Psoas muscle (tissue), 8 donors: ENCODE data around the gene APOL5. TPM values are rescaled to one million over a fixed set of nuclear protein-coding genes. Genes with fewer than 3 reads are reported as not detected.

Source experiments
- ATAC-seq, 4 donors: fragments of 200-7000 bp; cut with Tn5 transposase; one replicate each; pipeline ENCODE4 v1.9.1; 2020; ENCODE audit warnings: moderate library complexity in 3 of 4, mild to moderate bottlenecking in 2 of 4
- DNase-seq, 2 donors: peaks; one replicate each; pipeline ENCODE4 v3.0.0-alpha.2; 2020
- H3K27ac ChIP-seq: fragments of 200-600 bp; one replicate; pipeline ENCODE4 v1.8.0; 2022
- H3K27me3 ChIP-seq, 3 donors: fragments of 200-600 bp in 1 of 3; one replicate each; pipeline versions ENCODE4 v1.6.1 to v1.8.0; 2013 to 2022; ENCODE audit warnings: low read length in 2 of 3, mild to moderate bottlenecking in 2 of 3, moderate library complexity in 1 of 3; ENCODE audit not compliant: insufficient read depth in 3 of 3
- H3K36me3 ChIP-seq, 2 donors: fragments of 200-600 bp in 1 of 2; one replicate each; pipeline versions ENCODE4 v1.6.1 to v1.8.0; 2013 to 2022; ENCODE audit warnings: low read depth in 1 of 2, mild to moderate bottlenecking in 1 of 2, moderate library complexity in 1 of 2; ENCODE audit not compliant: insufficient read depth in 1 of 2
- H3K4me1 ChIP-seq: fragments of 200-600 bp; one replicate; pipeline ENCODE4 v1.8.0; 2022
- H3K4me3 ChIP-seq: fragments of 200-600 bp; one replicate; pipeline ENCODE4 v1.8.0; 2022; ENCODE audit warnings: mild to moderate bottlenecking
- H3K9me3 ChIP-seq: fragments of 200-600 bp; one replicate; pipeline ENCODE4 v1.8.0; 2022
- WGBS, 3 donors: extraction: QIAGEN DNeasy Blood & Tissue Kit; methylation state at CpG; one replicate each; pipeline versions ENCODE4 v1.1.6 to v1.1.7; 2013; 5-methylcytosine and 5-hydroxymethylcytosine counted together
- intact Hi-C, 2 donors: fragments of 100-400 bp; cut with DNase I; formaldehyde crosslinking; loops; one replicate each; pipeline versions ENCODE4 v1.11.0 to v1.14.2; 2022
- polyA plus RNA-seq, 3 donors: library from polyadenylated mRNA; stranded (reverse); fragments of 200-250 nt; gene quantifications; one replicate each; pipeline ENCODE4 v1.2.3, GENCODE V29; 2013
- total RNA-seq, 4 donors: library from RNA; stranded (reverse); fragmentation: NEBNext Ultra II Directional in 2 of 4; extraction: Animal tissue kit (Norgen Biotek cat#: 25700) in 2 of 4; gene quantifications; one replicate each; pipeline versions ENCODE4 v1.2.1 to v1.2.4, GENCODE V29; 2021 to 2023
- TF ChIP-seq, protein P1 (sequence below): fragments of 200-600 bp; IDR thresholded peaks from one replicate; pipeline ENCODE4 v1.8.0; 2022; ENCODE audit warnings: antibody characterized with exemption
- donor health status: healthy with polysubstance abuse.
- donor health status: DM: no; HTN: no; CAD: no; lungs with moderate emphysema.
- donor health status: Bipolar disorder and iron deficiency.
- donor health status: healthy.
- donor health status: DM: yes; HTN: yes; CAD: no.
- donor health status: DM: no; HTN: no; CAD: no.
- donor health status: DM: no; HTN: no; CAD: no.
- donor health status: DM: yes; HTN: yes; CAD: no.

APOL5 gene
- total and polyA plus RNA-seq, 7 donors = 0.04 to 0.45 (median 0.10) TPM; not detected in 3

DNA sequence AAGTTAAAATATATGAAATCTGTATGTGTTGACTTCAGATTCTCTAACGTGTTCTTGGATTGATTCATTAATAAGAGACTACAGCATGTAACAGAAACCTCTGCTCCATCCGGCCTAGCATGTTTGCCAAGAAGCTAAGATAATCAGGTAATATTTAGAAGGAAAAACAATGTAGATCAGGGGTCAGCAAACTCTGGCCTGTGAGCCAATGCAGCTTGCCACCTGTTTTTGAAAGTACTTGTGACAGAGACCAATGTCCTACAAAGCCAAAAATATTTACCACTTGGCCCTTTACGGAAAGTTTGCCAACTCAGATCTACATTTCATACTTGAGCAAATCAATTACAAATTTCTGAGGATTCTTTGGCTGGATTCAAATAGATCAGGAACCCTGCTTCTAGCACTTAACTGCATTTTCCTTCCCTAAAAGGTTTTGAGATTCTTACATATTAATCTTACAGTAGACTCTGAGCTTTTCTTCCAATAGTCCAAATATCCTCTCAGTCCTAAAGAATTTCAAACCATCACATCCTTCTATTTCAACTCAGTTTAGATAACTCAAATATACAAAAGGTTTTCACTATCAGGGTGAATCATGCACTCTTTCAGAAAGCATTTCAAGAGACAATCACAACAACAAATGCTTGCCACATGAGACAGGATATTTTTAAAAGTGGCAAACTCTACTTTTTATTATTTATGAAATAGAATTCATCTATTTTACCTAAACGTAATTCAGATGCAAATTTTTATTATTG lies 29.5 kb downstream of the APOL5 start:
- peak overlapping the region; percentile 58 for H3K27ac ChIP-seq
- H3K9me3 ChIP-seq = no peaks in the 10 kb centered on the region
- H3K4me1 ChIP-seq = peaks cover 57% of the 10 kb centered on the region
- DNase-seq (no peak), ATAC-seq (peak in 1 of 4 donors; percentile 29)
- no peak overlapping the region for H3K4me3 ChIP-seq
- H3K27me3 ChIP-seq = no peaks in the 10 kb centered on the region
- 28 to 33% (median 28%) methylated on average over 4 of the region's 4 CpGs for WGBS, 3 donors
- peaks cover 0 to 45% of the 10 kb centered on the region in 2 donors for H3K36me3 ChIP-seq
- TF ChIP-seq, protein P1, sequence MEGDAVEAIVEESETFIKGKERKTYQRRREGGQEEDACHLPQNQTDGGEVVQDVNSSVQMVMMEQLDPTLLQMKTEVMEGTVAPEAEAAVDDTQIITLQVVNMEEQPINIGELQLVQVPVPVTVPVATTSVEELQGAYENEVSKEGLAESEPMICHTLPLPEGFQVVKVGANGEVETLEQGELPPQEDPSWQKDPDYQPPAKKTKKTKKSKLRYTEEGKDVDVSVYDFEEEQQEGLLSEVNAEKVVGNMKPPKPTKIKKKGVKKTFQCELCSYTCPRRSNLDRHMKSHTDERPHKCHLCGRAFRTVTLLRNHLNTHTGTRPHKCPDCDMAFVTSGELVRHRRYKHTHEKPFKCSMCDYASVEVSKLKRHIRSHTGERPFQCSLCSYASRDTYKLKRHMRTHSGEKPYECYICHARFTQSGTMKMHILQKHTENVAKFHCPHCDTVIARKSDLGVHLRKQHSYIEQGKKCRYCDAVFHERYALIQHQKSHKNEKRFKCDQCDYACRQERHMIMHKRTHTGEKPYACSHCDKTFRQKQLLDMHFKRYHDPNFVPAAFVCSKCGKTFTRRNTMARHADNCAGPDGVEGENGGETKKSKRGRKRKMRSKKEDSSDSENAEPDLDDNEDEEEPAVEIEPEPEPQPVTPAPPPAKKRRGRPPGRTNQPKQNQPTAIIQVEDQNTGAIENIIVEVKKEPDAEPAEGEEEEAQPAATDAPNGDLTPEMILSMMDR = no peak
- intact Hi-C loops = no loop called here

DNA sequence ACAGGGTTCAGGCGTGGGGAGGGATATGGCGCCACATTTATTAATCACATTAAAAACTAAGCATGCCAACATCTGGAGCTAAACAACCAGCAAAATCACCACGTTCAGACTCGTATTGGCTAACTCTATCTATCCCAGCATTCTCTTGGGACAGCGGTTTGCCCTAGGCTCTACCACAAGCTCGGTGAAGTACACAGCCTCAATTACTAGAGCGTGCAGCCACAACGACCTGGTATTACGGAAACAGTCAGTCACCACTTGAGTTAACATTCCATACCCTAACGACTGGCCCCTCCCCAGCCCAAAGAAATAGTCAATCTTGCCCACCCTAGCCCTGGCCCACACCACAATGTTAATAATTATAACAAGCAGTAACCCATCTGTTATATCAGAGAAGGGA lies 32.1 kb downstream of the APOL5 start:
- H3K36me3 ChIP-seq = peaks cover 0 to 31% of the 10 kb centered on the region in 2 donors
- intact Hi-C loops = no loop called here
- peaks cover 44% of the 10 kb centered on the region for H3K4me1 ChIP-seq
- H3K9me3 ChIP-seq = no peaks in the 10 kb centered on the region
- no peak for DNase-seq
- no peaks in the 10 kb centered on the region for H3K27me3 ChIP-seq
- TF ChIP-seq, protein P1 = no peak
- H3K27ac ChIP-seq = peak overlapping the region; percentile 13
- no peak overlapping the region for H3K4me3 ChIP-seq
- 68 to 76% (median 70%) methylated on average over 10 of the region's 10 CpGs for WGBS, 3 donors
- no peak for ATAC-seq

DNA sequence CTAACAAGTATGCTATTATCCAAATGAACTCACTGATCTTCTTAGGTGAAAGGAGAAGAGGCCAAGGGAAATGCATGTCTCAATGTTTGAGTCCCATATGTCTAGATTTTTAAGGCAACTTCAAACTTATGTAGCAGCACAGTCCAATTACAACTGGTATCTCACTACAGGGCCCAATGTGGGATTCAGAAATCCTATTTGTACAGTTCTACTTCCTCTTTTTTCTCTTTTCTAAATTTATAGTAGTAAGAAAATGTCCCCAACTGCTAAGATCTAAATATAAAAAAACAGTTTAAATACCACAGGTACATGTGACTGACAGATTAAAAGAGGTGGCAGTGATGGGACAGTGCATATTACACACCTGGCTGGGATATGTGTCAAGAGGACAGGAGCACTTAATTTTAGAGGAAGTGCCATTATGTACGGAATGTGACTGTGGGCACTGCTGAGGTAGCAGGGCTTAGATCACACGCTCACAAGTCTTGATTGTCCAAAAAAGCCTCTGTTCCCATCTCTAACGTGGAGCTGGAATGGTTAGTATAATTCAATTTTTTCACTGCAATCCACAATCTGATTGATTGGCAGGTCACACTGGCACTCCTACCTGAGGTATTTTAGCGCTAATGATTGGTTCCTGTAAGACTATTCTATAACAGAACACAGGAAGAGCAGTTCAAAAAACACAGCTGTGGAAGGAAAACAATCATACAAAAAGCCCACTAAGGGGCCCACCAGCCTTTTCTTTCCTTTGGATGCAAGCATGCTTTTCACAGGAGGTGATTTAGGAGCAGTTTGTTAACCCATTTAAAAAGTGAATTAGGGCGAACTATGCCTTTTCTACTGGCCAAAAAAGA lies 34.6 kb downstream of the APOL5 start:
- 49 to 60% (median 53%) methylated on average over 5 of the region's 5 CpGs for WGBS, 3 donors
- DNase-seq (no peak), ATAC-seq (peak in 3 of 4 donors; percentile 64 to 73 (median 66))
- Histone ChIP-seq H3K36me3 (peaks cover 0 to 38% of the 10 kb centered on the region in 2 donors), H3K27ac (peak overlapping the region; percentile 56), H3K27me3 (no peaks in the 10 kb centered on the region), H3K4me3 (no peak overlapping the region), H3K4me1 (peaks cover 20% of the 10 kb centered on the region), H3K9me3 (no peaks in the 10 kb centered on the region)
- TF ChIP-seq, protein P1 = no peak
- intact Hi-C loops = no loop called here

DNA sequence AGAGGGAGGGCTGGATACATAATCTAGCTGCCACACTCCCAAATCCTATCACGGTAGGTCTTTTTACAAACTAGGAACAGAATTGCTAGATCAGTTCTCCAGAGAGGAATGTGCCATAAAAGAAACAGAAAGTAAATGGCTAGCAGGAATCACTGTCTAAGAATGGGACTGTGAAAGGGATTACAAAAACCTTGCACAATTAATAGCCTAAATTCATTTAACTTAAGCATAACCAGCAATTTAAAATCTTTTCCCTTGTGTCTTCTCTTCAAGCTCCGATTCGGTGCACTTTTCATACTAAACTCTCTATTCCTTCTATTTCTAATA lies 35.2 kb downstream of the APOL5 start:
- TF ChIP-seq, protein P1 = no peak
- 62 to 67% (median 66%) methylated on average over 3 of the region's 3 CpGs for WGBS, 3 donors
- H3K36me3 ChIP-seq = peaks cover 0 to 44% of the 10 kb centered on the region in 2 donors
- peak overlapping the region; percentile 56 for H3K27ac ChIP-seq
- H3K4me1 ChIP-seq = peaks cover 14% of the 10 kb centered on the region
- ATAC-seq (peak in 1 of 4 donors; percentile 42), DNase-seq (no peak)
- no peaks in the 10 kb centered on the region for H3K9me3 ChIP-seq
- no peaks in the 10 kb centered on the region for H3K27me3 ChIP-seq
- H3K4me3 ChIP-seq = no peak overlapping the region
- intact Hi-C loops = no loop called here
